ENCODE data around the gene TRAF7. TPM values are rescaled to one million over a fixed set of nuclear protein-coding genes. Genes with fewer than 3 reads are reported as not detected.

TRAF7 gene
- total RNA-seq, 3 donors from 2014 or later: 91.5 to 104 (median 94.0) TPM

GRCh38 chr16:2147981-2148671 lies 7.5 kb upstream of the TRAF7 start, which contains the start of gene RAB26:
Gene RAB26, plus strand, starts transcription at chr16:2148625. Its CDS starts 159 bp downstream, at chr16:2148784.
- H3K36me3 ChIP-seq (ENCODE audit: low read depth): no peaks in the 10 kb centered on the region

GRCh38 chr16:2148714-2149629 lies 6.6 kb upstream of the TRAF7 start:
- Histone ChIP-seq H3K4me3 (no peak overlapping the region), H3K9me3 (no peaks in the 10 kb centered on the region), H3K4me1 (ENCODE audit: low read depth) (peaks cover 51% of the 10 kb centered on the region), H3K36me3 (ENCODE audit: low read depth) (no peaks in the 10 kb centered on the region)
- ATAC-seq (peak; percentile 2), DNase-seq (peak; percentile 18 to 68 (median 68))
- intact Hi-C loops (cut with DNase I, micrococcal nuclease): loop anchor here in 1 of 2 donors (10.0 kb wide), 1 partner anchor 124 kb away; the partner anchor contains the start of gene NHERF2
- TF ChIP-seq, protein P1, sequence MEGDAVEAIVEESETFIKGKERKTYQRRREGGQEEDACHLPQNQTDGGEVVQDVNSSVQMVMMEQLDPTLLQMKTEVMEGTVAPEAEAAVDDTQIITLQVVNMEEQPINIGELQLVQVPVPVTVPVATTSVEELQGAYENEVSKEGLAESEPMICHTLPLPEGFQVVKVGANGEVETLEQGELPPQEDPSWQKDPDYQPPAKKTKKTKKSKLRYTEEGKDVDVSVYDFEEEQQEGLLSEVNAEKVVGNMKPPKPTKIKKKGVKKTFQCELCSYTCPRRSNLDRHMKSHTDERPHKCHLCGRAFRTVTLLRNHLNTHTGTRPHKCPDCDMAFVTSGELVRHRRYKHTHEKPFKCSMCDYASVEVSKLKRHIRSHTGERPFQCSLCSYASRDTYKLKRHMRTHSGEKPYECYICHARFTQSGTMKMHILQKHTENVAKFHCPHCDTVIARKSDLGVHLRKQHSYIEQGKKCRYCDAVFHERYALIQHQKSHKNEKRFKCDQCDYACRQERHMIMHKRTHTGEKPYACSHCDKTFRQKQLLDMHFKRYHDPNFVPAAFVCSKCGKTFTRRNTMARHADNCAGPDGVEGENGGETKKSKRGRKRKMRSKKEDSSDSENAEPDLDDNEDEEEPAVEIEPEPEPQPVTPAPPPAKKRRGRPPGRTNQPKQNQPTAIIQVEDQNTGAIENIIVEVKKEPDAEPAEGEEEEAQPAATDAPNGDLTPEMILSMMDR (IDR thresholded peaks at IDR 0.05): no peak

More at GRCh38 chr16:2147981-2148671, 7.5 kb upstream of the TRAF7 start, which contains the start of gene RAB26:
- no peaks in the 10 kb centered on the region for H3K9me3 ChIP-seq
- TF ChIP-seq, protein P1 (IDR thresholded peaks at IDR 0.05): no peak
- ATAC-seq: peak; percentile 84
- H3K4me3 ChIP-seq: no peak within 1 kb of the TSS
- DNase-seq: peak; percentile 87 to 94 (median 93)
- intact Hi-C loops (cut with DNase I, micrococcal nuclease): loop anchor here in 1 of 2 donors (10.0 kb wide), 1 partner anchor 123 kb away; the partner anchor contains the start of gene NHERF2
- peaks cover 42% of the 10 kb centered on the region for H3K4me1 ChIP-seq (ENCODE audit: low read depth)

DNA sequence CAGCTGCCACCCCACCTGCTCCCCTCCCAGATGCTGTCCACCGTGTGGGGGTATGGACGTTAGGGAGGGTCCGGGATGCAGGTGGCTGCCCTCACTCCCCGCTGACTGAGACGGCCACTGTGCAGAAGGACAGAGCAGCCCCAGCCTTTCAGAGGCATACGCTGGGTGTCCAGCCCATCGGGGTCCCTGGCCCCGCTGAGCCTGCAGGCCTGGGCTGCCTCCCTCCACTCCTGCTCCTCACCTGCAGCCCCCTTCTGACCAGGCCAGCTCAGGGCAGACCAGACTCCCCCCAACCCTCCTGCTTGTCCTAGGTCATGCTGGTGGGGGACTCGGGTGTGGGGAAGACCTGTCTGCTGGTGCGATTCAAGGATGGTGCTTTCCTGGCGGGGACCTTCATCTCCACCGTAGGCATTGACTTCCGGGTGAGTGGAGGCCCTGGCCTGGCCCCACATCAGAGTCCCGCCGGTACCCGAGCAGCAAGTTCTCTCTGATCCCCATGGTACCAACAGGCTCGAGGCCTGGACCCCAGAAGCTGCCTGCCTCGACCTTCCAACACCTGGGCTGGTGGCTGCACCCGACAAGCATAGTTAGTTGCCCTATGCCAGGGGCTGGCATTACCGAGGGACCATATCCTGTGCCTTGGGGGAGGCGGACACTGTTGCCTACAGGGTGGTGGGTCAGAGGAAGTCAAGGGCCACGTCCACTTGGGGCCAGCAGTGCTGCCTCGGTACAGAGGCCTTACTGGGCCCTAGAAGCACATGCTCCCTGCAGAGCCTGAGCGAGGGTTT lies 5.8 kb upstream of the TRAF7 start:
- ATAC-seq: no peak
- TF ChIP-seq, protein P1 (IDR thresholded peaks at IDR 0.05): no peak
- H3K9me3 ChIP-seq: no peaks in the 10 kb centered on the region
- H3K36me3 ChIP-seq (ENCODE audit: low read depth): no peaks in the 10 kb centered on the region
- H3K4me3 ChIP-seq: no peak overlapping the region
- DNase-seq: peak in 2 of 3 donors; percentile 49 to 59
- H3K4me1 ChIP-seq (ENCODE audit: low read depth): peaks cover 56% of the 10 kb centered on the region
- intact Hi-C loops (cut with DNase I, micrococcal nuclease): loop anchor here (10.0 kb wide), 1 partner anchor 125 kb away; the partner anchor contains the start of gene NHERF2 (in 2 of the 2)

DNA sequence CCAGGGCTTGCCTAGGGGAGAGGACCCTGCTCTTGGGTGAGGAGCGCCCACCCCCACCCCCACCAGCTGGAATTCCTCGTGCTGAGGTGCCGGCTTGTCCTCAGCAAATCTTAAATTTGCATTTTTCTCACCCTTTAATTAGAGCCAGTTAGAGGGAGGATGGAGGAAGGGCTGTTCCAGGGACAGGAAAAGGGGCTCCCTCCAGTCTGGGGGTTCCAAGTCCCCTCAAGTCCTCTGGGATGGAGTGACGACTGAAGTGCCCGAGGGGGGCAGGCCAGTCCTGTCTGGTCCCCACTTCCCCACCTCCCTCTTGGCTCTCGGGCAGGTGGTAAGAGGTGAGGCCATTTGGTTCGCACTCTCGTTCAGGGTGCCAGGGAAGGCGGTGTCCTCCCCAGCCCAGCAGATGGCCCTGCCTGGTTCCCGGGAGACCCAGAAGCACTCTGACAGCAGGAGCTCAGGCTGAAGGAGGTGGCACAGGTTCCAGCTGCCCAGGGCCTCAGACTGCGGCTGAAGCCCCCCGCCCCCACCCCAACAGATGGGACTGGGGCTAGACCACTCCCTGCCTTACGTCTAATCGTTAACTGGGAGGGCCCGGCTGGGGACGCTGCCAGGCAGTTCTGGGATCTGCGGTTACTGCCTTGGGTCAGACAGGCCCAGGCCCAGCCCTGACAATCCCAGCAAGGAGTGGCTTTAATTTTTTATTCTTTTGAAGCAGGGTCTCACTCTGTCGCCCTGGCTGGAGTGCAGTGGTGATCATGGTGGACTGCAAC lies 5.0 kb upstream of the TRAF7 start:
- Histone ChIP-seq H3K9me3 (no peaks in the 10 kb centered on the region), H3K4me1 (ENCODE audit: low read depth) (peaks cover 56% of the 10 kb centered on the region), H3K4me3 (no peak overlapping the region), H3K36me3 (ENCODE audit: low read depth) (peaks cover 4% of the 10 kb centered on the region)
- intact Hi-C loops (cut with DNase I, micrococcal nuclease): loop anchor here in 1 of 2 donors (10.0 kb wide), 1 partner anchor 126 kb away; the partner anchor contains the start of gene NHERF2
- TF ChIP-seq, protein P1 (IDR thresholded peaks at IDR 0.05): no peak
- peak; percentile 1 for ATAC-seq
- DNase-seq: peak; percentile 57 to 83 (median 70)

All from mucosa of descending colon (tissue), 3 donors.